Measurements from ENCODE around the gene FGD6. TPM values are rescaled to one million over a fixed set of nuclear protein-coding genes. Genes with fewer than 3 reads are reported as not detected.

The FGD6 gene
- total and polyA plus RNA-seq, 2 donors (not counting 1 experiment from before 2014, with no cell fraction given), result 1.2 to 8.4 TPM

DNA sequence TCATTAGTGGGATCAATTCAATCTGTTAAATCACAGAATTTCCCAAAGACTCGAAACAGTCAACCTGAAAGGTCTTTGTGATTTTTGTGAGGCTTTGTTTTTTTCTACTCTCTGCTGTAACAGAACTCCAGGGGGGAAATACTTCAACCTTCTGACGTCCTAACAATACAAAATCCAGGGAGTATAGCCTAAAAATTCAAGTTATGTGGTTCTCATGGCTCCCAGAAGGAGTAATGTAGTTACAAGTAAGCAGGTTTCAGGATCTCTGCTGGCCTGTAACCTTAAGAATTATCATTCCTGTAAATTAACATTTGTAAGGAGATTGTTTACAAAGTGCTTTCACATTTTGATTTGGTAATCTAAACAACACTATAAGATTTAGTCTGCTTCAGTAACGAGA is 40.3 kb upstream of the FGD6 start:
- intact Hi-C loops (cut with micrococcal nuclease), result no loop called here
- Mint-ChIP-seq H3K4me3 (no peak overlapping the region), H3K27ac (no peak overlapping the region), H3K9me3 (ENCODE audit: insufficient read depth) (no peaks in the 10 kb centered on the region), H3K27me3 (no peaks in the 10 kb centered on the region), H3K4me1 (no peaks in the 10 kb centered on the region)
- no peaks in the 10 kb centered on the region for H3K27me3 ChIP-seq (replicated peaks in 1 of 4; ENCODE audit: control extremely low read depth in 1 of 4, control insufficient read depth in 3 of 4, insufficient read depth in 4 of 4, low read length in 3 of 4)
- no peak overlapping the region for H3K4me2 ChIP-seq (replicated peaks; ENCODE audit: low read depth, low read length, poor library complexity, severe bottlenecking)
- ChIA-PET CTCF (no interaction called here), POLR2A (no interaction called here)
- no peaks in the 10 kb centered on the region for H4K20me1 ChIP-seq (ENCODE audit: control insufficient read depth, insufficient read depth, low read length, poor library complexity, severe bottlenecking)
- peaks cover 13 to 61% of the 10 kb centered on the region in 2 experiments for H3K36me3 ChIP-seq (replicated peaks in 1 of 2; ENCODE audit: control extremely low read depth in 1 of 2, control insufficient read depth in 1 of 2, extremely low read depth in 1 of 2, insufficient read depth in 2 of 2, low read length in 1 of 2)
- H2AFZ ChIP-seq (ENCODE audit: insufficient read depth, low read depth, low read length, poor library complexity, severe bottlenecking), result no peak overlapping the region
- H3K9me3 ChIP-seq (ENCODE audit: control extremely low read depth in 1 of 3, control insufficient read depth in 2 of 3, insufficient read depth in 1 of 3, low read length in 2 of 3), result no peaks in the 10 kb centered on the region
- no peak for ATAC-seq (ENCODE audit: low read depth)
- no peaks in the 10 kb centered on the region for H3K79me2 ChIP-seq (ENCODE audit: control insufficient read depth, insufficient read depth, low read length)
- H3K4me1 ChIP-seq (ENCODE audit: control insufficient read depth in 2 of 2, insufficient read depth in 2 of 2, low read length in 2 of 2), result no peaks in the 10 kb centered on the region
- WGBS (ENCODE audit: insufficient coverage), result no CpG with 5 or more reads among the region's 3 CpGs
- H3K4me3 ChIP-seq (ENCODE audit: control extremely low read depth in 1 of 5, extremely low read depth in 1 of 5, insufficient read depth in 1 of 5, low read depth in 2 of 5, low read length in 4 of 5), result no peak overlapping the region
- no peak for TF ChIP-seq EZH2 (IDR thresholded peaks at IDR 0.05; ENCODE audit: borderline replicate concordance, insufficient read depth, low read depth, low read length, poor library complexity, severe bottlenecking)
- TF ChIP-seq, protein P1, sequence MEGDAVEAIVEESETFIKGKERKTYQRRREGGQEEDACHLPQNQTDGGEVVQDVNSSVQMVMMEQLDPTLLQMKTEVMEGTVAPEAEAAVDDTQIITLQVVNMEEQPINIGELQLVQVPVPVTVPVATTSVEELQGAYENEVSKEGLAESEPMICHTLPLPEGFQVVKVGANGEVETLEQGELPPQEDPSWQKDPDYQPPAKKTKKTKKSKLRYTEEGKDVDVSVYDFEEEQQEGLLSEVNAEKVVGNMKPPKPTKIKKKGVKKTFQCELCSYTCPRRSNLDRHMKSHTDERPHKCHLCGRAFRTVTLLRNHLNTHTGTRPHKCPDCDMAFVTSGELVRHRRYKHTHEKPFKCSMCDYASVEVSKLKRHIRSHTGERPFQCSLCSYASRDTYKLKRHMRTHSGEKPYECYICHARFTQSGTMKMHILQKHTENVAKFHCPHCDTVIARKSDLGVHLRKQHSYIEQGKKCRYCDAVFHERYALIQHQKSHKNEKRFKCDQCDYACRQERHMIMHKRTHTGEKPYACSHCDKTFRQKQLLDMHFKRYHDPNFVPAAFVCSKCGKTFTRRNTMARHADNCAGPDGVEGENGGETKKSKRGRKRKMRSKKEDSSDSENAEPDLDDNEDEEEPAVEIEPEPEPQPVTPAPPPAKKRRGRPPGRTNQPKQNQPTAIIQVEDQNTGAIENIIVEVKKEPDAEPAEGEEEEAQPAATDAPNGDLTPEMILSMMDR (IDR thresholded peaks at IDR 0.05), result no peak
- H3K27ac ChIP-seq (ENCODE audit: low read length in 2 of 2), result no peak overlapping the region
- DNase-seq, result no peak
- H3K9ac ChIP-seq (ENCODE audit: low read length), result no peak overlapping the region

DNA sequence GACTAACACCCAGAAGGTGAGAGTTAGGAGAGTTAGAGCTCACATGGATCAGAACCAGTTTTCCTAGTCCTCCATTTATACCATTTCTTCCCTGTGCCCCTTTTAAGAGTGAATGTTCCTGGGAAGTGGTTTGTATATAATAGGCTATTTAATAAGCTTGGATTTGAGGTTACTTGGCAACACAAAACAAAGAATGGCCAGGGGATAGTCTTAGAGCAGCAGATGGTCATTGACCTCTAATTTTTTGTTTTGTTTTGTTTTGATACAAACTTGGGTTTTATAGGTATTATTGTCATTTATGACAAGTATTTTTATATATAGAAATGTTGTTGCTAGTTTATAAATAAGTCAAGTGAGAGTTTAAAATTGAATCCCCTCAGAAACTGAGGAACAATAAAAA is 36.1 kb upstream of the FGD6 start:
- Histone ChIP-seq H3K9ac (ENCODE audit: low read length) (no peak overlapping the region), H3K79me2 (ENCODE audit: control insufficient read depth, insufficient read depth, low read length) (no peaks in the 10 kb centered on the region), H3K36me3 (replicated peaks in 1 of 2; ENCODE audit: control extremely low read depth in 1 of 2, control insufficient read depth in 1 of 2, extremely low read depth in 1 of 2, insufficient read depth in 2 of 2, low read length in 1 of 2) (peaks cover 9 to 40% of the 10 kb centered on the region in 2 experiments), H3K4me3 (ENCODE audit: control extremely low read depth in 1 of 5, extremely low read depth in 1 of 5, insufficient read depth in 1 of 5, low read depth in 2 of 5, low read length in 4 of 5) (no peak overlapping the region), H3K27ac (ENCODE audit: low read length in 2 of 2) (no peak overlapping the region), H3K27me3 (replicated peaks in 1 of 4; ENCODE audit: control extremely low read depth in 1 of 4, control insufficient read depth in 3 of 4, insufficient read depth in 4 of 4, low read length in 3 of 4) (no peaks in the 10 kb centered on the region), H3K4me2 (replicated peaks; ENCODE audit: low read depth, low read length, poor library complexity, severe bottlenecking) (no peak overlapping the region), H2AFZ (ENCODE audit: insufficient read depth, low read depth, low read length, poor library complexity, severe bottlenecking) (no peak overlapping the region), H3K4me1 (ENCODE audit: control insufficient read depth in 2 of 2, insufficient read depth in 2 of 2, low read length in 2 of 2) (no peaks in the 10 kb centered on the region), H3K9me3 (ENCODE audit: control extremely low read depth in 1 of 3, control insufficient read depth in 2 of 3, insufficient read depth in 1 of 3, low read length in 2 of 3) (no peaks in the 10 kb centered on the region), H4K20me1 (ENCODE audit: control insufficient read depth, insufficient read depth, low read length, poor library complexity, severe bottlenecking) (peaks cover 8% of the 10 kb centered on the region)
- TF ChIP-seq, protein P1 (IDR thresholded peaks at IDR 0.05), result no peak
- no peak for TF ChIP-seq EZH2 (IDR thresholded peaks at IDR 0.05; ENCODE audit: borderline replicate concordance, insufficient read depth, low read depth, low read length, poor library complexity, severe bottlenecking)
- ChIA-PET POLR2A (no interaction called here), CTCF (no interaction called here)
- Mint-ChIP-seq H3K4me1 (peaks cover 2% of the 10 kb centered on the region), H3K27me3 (no peaks in the 10 kb centered on the region), H3K9me3 (ENCODE audit: insufficient read depth) (no peaks in the 10 kb centered on the region), H3K4me3 (no peak overlapping the region), H3K27ac (no peak overlapping the region)
- intact Hi-C loops (cut with micrococcal nuclease), result no loop called here
- DNase-seq, result no peak
- no peak for ATAC-seq (ENCODE audit: low read depth)
